ENCODE measurements around the gene RASGEF1B. TPM values are rescaled to one million over a fixed set of nuclear protein-coding genes. Genes with fewer than 3 reads are reported as not detected.

RASGEF1B gene
- total and polyA plus RNA-seq, 2 experiments from 2014 or later: 29.1 to 53.4 TPM

GRCh38 chr4:81440949-81441348, 30.8 kb downstream of the RASGEF1B start:
- Histone ChIP-seq H3K27me3 (no peaks in the 10 kb centered on the region), H4K20me1 (ENCODE audit: insufficient read depth, poor library complexity, severe bottlenecking) (no peaks in the 10 kb centered on the region), H3K4me2 (no peak overlapping the region), H2AFZ (no peak overlapping the region), H3K4me3 (no peak overlapping the region), H3K9me2 (replicated peaks; ENCODE audit: insufficient read depth) (no peaks in the 10 kb centered on the region), H3K4me1 (ENCODE audit: insufficient read depth) (no peaks in the 10 kb centered on the region), H3K9me3 (ENCODE audit: low read depth) (no peaks in the 10 kb centered on the region), H3K27ac (no peak overlapping the region), H3K79me2 (no peaks in the 10 kb centered on the region), H3K36me3 (replicated peaks; ENCODE audit: insufficient read depth, low read depth) (no peaks in the 10 kb centered on the region)
- TF ChIP-seq CTCF (IDR thresholded peaks at IDR 0.05; ENCODE audit: poor library complexity) (no peak), EZH2phosphoT487 (IDR thresholded peaks at IDR 0.05; ENCODE audit: low read depth, severe bottlenecking, unreplicated experiment) (no peak), EZH2 (IDR thresholded peaks at IDR 0.05; ENCODE audit: borderline replicate concordance) (no peak)
- 86% methylated on average over 4 of the region's 4 CpGs for WGBS (ENCODE audit: low lambda C conversion rate, missing lambda C conversion rate)
- no peak for DNase-seq (ENCODE audit: low spot score)

- H3K79me2 ChIP-seq: no peaks in the 10 kb centered on the region
- H3K4me2 ChIP-seq: no peak overlapping the region
- H3K27ac ChIP-seq: no peak overlapping the region
- H3K9me2 ChIP-seq (replicated peaks; ENCODE audit: insufficient read depth): no peaks in the 10 kb centered on the region
- no peak for DNase-seq (ENCODE audit: low spot score)
- TF ChIP-seq EZH2phosphoT487 (IDR thresholded peaks at IDR 0.05; ENCODE audit: low read depth, severe bottlenecking, unreplicated experiment) (no peak), EZH2 (IDR thresholded peaks at IDR 0.05; ENCODE audit: borderline replicate concordance) (no peak), CTCF (IDR thresholded peaks at IDR 0.05; ENCODE audit: poor library complexity) (no peak)
- H3K27me3 ChIP-seq: no peaks in the 10 kb centered on the region
- no peaks in the 10 kb centered on the region for H3K9me3 ChIP-seq (ENCODE audit: low read depth)
- no peak overlapping the region for H2AFZ ChIP-seq
- H3K36me3 ChIP-seq (replicated peaks; ENCODE audit: insufficient read depth, low read depth): no peaks in the 10 kb centered on the region
- WGBS (ENCODE audit: low lambda C conversion rate, missing lambda C conversion rate): 91% methylated on average over 2 of the region's 2 CpGs
- no peaks in the 10 kb centered on the region for H3K4me1 ChIP-seq (ENCODE audit: insufficient read depth)
- H4K20me1 ChIP-seq (ENCODE audit: insufficient read depth, poor library complexity, severe bottlenecking): no peaks in the 10 kb centered on the region
- no peak overlapping the region for H3K4me3 ChIP-seq
Measured at GRCh38 chr4:81436941-81437574, 34.6 kb downstream of the RASGEF1B start.

- Histone ChIP-seq H3K27ac (no peak overlapping the region), H3K9me3 (ENCODE audit: low read depth) (no peaks in the 10 kb centered on the region), H3K27me3 (no peaks in the 10 kb centered on the region), H4K20me1 (ENCODE audit: insufficient read depth, poor library complexity, severe bottlenecking) (no peaks in the 10 kb centered on the region), H3K36me3 (replicated peaks; ENCODE audit: insufficient read depth, low read depth) (no peaks in the 10 kb centered on the region), H3K4me1 (ENCODE audit: insufficient read depth) (no peaks in the 10 kb centered on the region), H2AFZ (no peak overlapping the region), H3K79me2 (no peaks in the 10 kb centered on the region), H3K4me3 (no peak overlapping the region), H3K9me2 (replicated peaks; ENCODE audit: insufficient read depth) (no peaks in the 10 kb centered on the region), H3K4me2 (no peak overlapping the region)
- TF ChIP-seq EZH2 (IDR thresholded peaks at IDR 0.05; ENCODE audit: borderline replicate concordance) (no peak), EZH2phosphoT487 (IDR thresholded peaks at IDR 0.05; ENCODE audit: low read depth, severe bottlenecking, unreplicated experiment) (no peak), CTCF (IDR thresholded peaks at IDR 0.05; ENCODE audit: poor library complexity) (no peak)
- DNase-seq (ENCODE audit: low spot score): no peak
Measured at GRCh38 chr4:81436096-81436495, 35.6 kb downstream of the RASGEF1B start.
